ENCODE results near the gene TMEM126B. TPM values are rescaled to one million over a fixed set of nuclear protein-coding genes. Genes with fewer than 3 reads are reported as not detected.
A peak's percentile ranks its signal among the peaks of the same experiment; 100 is the strongest.

TMEM126B gene
- total RNA-seq, 2 experiments from 2014 or later = 47.4 to 61.1 TPM

DNA sequence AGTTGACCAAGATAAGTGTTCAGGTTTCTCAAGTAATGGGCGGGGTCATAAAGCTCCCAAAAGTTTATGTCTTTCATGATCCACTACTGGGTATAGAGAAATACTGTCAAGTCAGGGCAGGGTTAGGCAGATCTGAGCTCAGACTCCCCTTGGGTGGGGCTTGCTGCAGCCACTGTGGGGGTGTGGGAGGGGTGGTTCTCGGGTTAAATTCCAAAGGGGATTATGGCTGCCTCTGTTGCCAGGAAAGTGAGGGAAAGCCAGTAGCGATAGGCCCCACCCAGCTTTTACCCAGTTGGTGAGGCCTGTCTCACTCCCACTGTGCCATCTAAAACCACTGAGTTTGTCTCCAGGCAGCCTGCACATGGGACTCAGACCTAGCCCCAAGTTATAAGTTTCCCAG lies 39.0 kb upstream of the TMEM126B start:
- TF ChIP-seq, protein P1, sequence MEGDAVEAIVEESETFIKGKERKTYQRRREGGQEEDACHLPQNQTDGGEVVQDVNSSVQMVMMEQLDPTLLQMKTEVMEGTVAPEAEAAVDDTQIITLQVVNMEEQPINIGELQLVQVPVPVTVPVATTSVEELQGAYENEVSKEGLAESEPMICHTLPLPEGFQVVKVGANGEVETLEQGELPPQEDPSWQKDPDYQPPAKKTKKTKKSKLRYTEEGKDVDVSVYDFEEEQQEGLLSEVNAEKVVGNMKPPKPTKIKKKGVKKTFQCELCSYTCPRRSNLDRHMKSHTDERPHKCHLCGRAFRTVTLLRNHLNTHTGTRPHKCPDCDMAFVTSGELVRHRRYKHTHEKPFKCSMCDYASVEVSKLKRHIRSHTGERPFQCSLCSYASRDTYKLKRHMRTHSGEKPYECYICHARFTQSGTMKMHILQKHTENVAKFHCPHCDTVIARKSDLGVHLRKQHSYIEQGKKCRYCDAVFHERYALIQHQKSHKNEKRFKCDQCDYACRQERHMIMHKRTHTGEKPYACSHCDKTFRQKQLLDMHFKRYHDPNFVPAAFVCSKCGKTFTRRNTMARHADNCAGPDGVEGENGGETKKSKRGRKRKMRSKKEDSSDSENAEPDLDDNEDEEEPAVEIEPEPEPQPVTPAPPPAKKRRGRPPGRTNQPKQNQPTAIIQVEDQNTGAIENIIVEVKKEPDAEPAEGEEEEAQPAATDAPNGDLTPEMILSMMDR (conservative IDR thresholded peaks at IDR 0.05; ENCODE audit: low read length) = no peak
- TF ChIP-seq EZH2phosphoT487 (IDR thresholded peaks at IDR 0.05; ENCODE audit: borderline replicate concordance, low read depth, low read length) = no peak
- ChIA-PET CTCF (ENCODE audit: unreplicated experiment) (no interaction called here), POLR2A (interaction anchor here (0.7 to 1.7 kb wide), 2 partner anchors 59 to 778 kb away, joined by 4 to 5 read pairs; partner anchors contain the start of gene TMEM126A)
- H4K20me1 ChIP-seq (ENCODE audit: insufficient read depth, low read length) = no peaks in the 10 kb centered on the region
- H3K36me3 ChIP-seq (ENCODE audit: insufficient read depth, low read length) = no peaks in the 10 kb centered on the region
- no peak overlapping the region for H3K27ac ChIP-seq (ENCODE audit: low read depth, low read length, poor library complexity, severe bottlenecking)
- no peaks in the 10 kb centered on the region for H3K9me3 ChIP-seq (ENCODE audit: low read length)
- BruUV-seq (replicated peaks) = no TSS peak
- intact Hi-C loops (cut with micrococcal nuclease; ENCODE audit: unreplicated experiment) = no loop called here
- H3K79me2 ChIP-seq (ENCODE audit: insufficient read depth, low read depth, low read length) = no peaks in the 10 kb centered on the region
- no peak overlapping the region for H2AFZ ChIP-seq (ENCODE audit: low read length)
- H3K9me2 ChIP-seq (ENCODE audit: insufficient read depth, low read length) = no peaks in the 10 kb centered on the region
- H3K4me2 ChIP-seq (ENCODE audit: low read length) = no peak overlapping the region
- H3K4me1 ChIP-seq (ENCODE audit: insufficient read depth, low read length, poor library complexity, severe bottlenecking) = no peaks in the 10 kb centered on the region
- DNase-seq (ENCODE audit: low spot score) = no peak
- no peak overlapping the region for H3K4me3 ChIP-seq (ENCODE audit: low read depth, low read length, poor library complexity, severe bottlenecking)

DNA sequence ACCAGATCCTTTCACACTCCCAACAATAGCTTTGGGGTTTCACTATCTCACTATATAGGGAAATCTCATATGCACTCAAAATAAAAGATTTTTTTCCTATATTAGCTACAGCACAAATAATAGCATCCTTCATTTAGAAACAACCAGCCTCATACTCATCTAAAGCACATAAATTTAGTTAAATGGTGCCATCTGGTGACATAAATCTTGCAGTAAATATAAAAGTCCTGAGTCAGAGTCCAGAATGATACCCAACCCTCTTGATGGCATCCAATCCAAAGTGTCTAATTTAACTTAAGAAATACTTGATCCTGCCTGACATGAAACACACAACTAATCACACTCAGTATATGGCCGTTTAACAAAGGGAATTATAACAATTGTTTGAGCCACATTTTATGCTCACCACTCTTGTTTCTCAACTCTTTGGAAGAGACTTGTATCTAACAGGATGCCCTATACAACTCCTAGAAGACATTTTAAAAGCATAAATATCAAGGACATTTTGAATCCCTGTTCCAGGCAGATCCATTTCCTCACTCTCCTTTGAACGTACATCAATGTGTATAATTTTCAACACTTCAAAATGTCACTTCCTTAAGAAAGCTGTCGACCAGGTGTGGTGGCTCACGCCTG lies 37.4 kb upstream of the TMEM126B start:
- Histone ChIP-seq H3K4me2 (ENCODE audit: low read length) (no peak overlapping the region), H3K4me3 (ENCODE audit: low read depth, low read length, poor library complexity, severe bottlenecking) (no peak overlapping the region), H3K36me3 (ENCODE audit: insufficient read depth, low read length) (no peaks in the 10 kb centered on the region), H3K9me2 (ENCODE audit: insufficient read depth, low read length) (no peaks in the 10 kb centered on the region), H3K79me2 (ENCODE audit: insufficient read depth, low read depth, low read length) (no peaks in the 10 kb centered on the region), H3K4me1 (ENCODE audit: insufficient read depth, low read length, poor library complexity, severe bottlenecking) (no peaks in the 10 kb centered on the region), H3K9me3 (ENCODE audit: low read length) (no peaks in the 10 kb centered on the region), H4K20me1 (ENCODE audit: insufficient read depth, low read length) (no peaks in the 10 kb centered on the region), H3K27ac (ENCODE audit: low read depth, low read length, poor library complexity, severe bottlenecking) (no peak overlapping the region), H2AFZ (ENCODE audit: low read length) (no peak overlapping the region)
- intact Hi-C loops (cut with micrococcal nuclease; ENCODE audit: unreplicated experiment) = loop anchor here (5.0 to 10.0 kb wide), 2 partner anchors 234 to 809 kb away; no protein-coding TSS in a partner anchor
- peak; percentile 35 for DNase-seq (ENCODE audit: low spot score)
- CTCF ChIA-PET (ENCODE audit: unreplicated experiment) = no interaction called here
- TF ChIP-seq, protein P1 (conservative IDR thresholded peaks at IDR 0.05; ENCODE audit: low read length) = peak; percentile 69
- no peak for TF ChIP-seq EZH2phosphoT487 (IDR thresholded peaks at IDR 0.05; ENCODE audit: borderline replicate concordance, low read depth, low read length)
- POLR2A ChIA-PET = interaction anchor here (0.6 to 1.7 kb wide), 4 partner anchors 17 to 275 kb away, joined by 3 to 5 read pairs (median 4); partner anchors contain the start of gene TMEM126A
- no TSS peak for BruUV-seq (replicated peaks)

- H3K4me2 ChIP-seq (ENCODE audit: low read length) = no peak overlapping the region
- no peak overlapping the region for H2AFZ ChIP-seq (ENCODE audit: low read length)
- TF ChIP-seq EZH2phosphoT487 (IDR thresholded peaks at IDR 0.05; ENCODE audit: borderline replicate concordance, low read depth, low read length) = no peak
- TF ChIP-seq, protein P1 (conservative IDR thresholded peaks at IDR 0.05; ENCODE audit: low read length) = peak; percentile 90
- BruUV-seq (replicated peaks) = no TSS peak
- H3K27ac ChIP-seq (ENCODE audit: low read depth, low read length, poor library complexity, severe bottlenecking) = no peak overlapping the region
- H3K4me1 ChIP-seq (ENCODE audit: insufficient read depth, low read length, poor library complexity, severe bottlenecking) = no peaks in the 10 kb centered on the region
- H3K9me2 ChIP-seq (ENCODE audit: insufficient read depth, low read length) = no peaks in the 10 kb centered on the region
- intact Hi-C loops (cut with micrococcal nuclease; ENCODE audit: unreplicated experiment) = loop anchor here (1.0 to 10.0 kb wide), 3 partner anchors 229 to 1037 kb away; no protein-coding TSS in a partner anchor
- POLR2A ChIA-PET = interaction anchor here (1.1 kb wide), 1 partner anchor 31 kb away, joined by 3 read pairs; no protein-coding TSS in a partner anchor
- H3K36me3 ChIP-seq (ENCODE audit: insufficient read depth, low read length) = no peaks in the 10 kb centered on the region
- DNase-seq (ENCODE audit: low spot score) = peak; percentile 66
- H3K4me3 ChIP-seq (ENCODE audit: low read depth, low read length, poor library complexity, severe bottlenecking) = no peak overlapping the region
- H3K9me3 ChIP-seq (ENCODE audit: low read length) = no peaks in the 10 kb centered on the region
- no peaks in the 10 kb centered on the region for H4K20me1 ChIP-seq (ENCODE audit: insufficient read depth, low read length)
- CTCF ChIA-PET (ENCODE audit: unreplicated experiment) = no interaction called here
- no peaks in the 10 kb centered on the region for H3K79me2 ChIP-seq (ENCODE audit: insufficient read depth, low read depth, low read length)
Measured at GRCh38 chr11:85595285-85595884, 33.0 kb upstream of the TMEM126B start.

Measured in OCI-LY7 (cell line).